Left ventricle myocardium superior (tissue), 1 donor: ENCODE measurements around the gene PCSK7. TPM values are rescaled to one million over a fixed set of nuclear protein-coding genes. Genes with fewer than 3 reads are reported as not detected.
"Not testable (repeated sequence)": the region's sequence is repeated elsewhere in the genome, so short reads cannot be mapped to it uniquely, and the experiment has no call there.

Experiments used
- ATAC-seq: fragments of 200-7000 bp; cut with Tn5 transposase; one replicate; pipeline ENCODE4 v1.9.1; 2020; ENCODE audit warnings: mild to moderate bottlenecking, moderate library complexity
- DNase-seq: peaks from one replicate; pipeline ENCODE4 v3.0.0-alpha.2; 2020
- intact Hi-C: fragments of 100-400 bp; cut with micrococcal nuclease; formaldehyde crosslinking; loops from one replicate; pipeline ENCODE4 v1.11.0; 2022
- total RNA-seq: library from RNA; stranded (reverse); fragmentation: NEBNext Ultra II Directional; extraction: Animal tissue kit (Norgen Biotek cat#: 25700); gene quantifications from one replicate; pipeline ENCODE4 v1.2.1, GENCODE V29; 2021
- donor health status: DM: no; HTN: yes; CAD: no; lungs with severe emphysema.

The PCSK7 gene
- total RNA-seq, 1 donor from 2014 or later, result 21.7 TPM

- DNase-seq, result no peak
- ATAC-seq, result no peak
- intact Hi-C loops, result no loop called here
These were observed 11.9 kb downstream of the PCSK7 start for GRCh38 chr11:117219995-117220394.

GRCh38 chr11:117219455-117219854 is 12.4 kb downstream of the PCSK7 start:
- ATAC-seq, result no peak
- intact Hi-C loops, result no loop called here
- DNase-seq, result no peak

GRCh38 chr11:117219001-117219400 is 12.9 kb downstream of the PCSK7 start:
- intact Hi-C loops, result no loop called here
- DNase-seq (no peak), ATAC-seq (no peak)

- peak; percentile 8 for ATAC-seq
- no peak for DNase-seq
- intact Hi-C loops, result no loop called here
These were observed 13.5 kb downstream of the PCSK7 start for GRCh38 chr11:117218133-117218915.

- DNase-seq (no peak), ATAC-seq (no peak)
- intact Hi-C loops, result no loop called here
These were observed 14.5 kb downstream of the PCSK7 start for GRCh38 chr11:117217141-117218084.

GRCh38 chr11:117214404-117215110 is 17.3 kb downstream of the PCSK7 start:
- intact Hi-C loops, result no loop called here
- ATAC-seq (no peak), DNase-seq (no peak)

- ATAC-seq (no peak), DNase-seq (no peak)
- intact Hi-C loops, result no loop called here
These were observed 19.0 kb downstream of the PCSK7 start for GRCh38 chr11:117212697-117213355.

GRCh38 chr11:117210620-117211019 is 21.3 kb downstream of the PCSK7 start:
- intact Hi-C loops, result no loop called here
- no peak for ATAC-seq
- DNase-seq, result peak; percentile 5

- ATAC-seq, intact Hi-C loops: not testable (repeated sequence)
- peak; percentile 11 for DNase-seq
These were observed 22.3 kb downstream of the PCSK7 start for GRCh38 chr11:117209351-117210125.

- intact Hi-C loops, ATAC-seq: not testable (repeated sequence)
- peak; percentile 41 for DNase-seq
These were observed 23.2 kb downstream of the PCSK7 start for GRCh38 chr11:117208710-117209109.

- ATAC-seq, DNase-seq, intact Hi-C loops: not testable (repeated sequence)
These were observed 24.4 kb downstream of the PCSK7 start for GRCh38 chr11:117207481-117207880.

- DNase-seq (peak; percentile 36), ATAC-seq (peak; percentile 62)
- intact Hi-C loops, result not testable (repeated sequence)
These were observed 25.0 kb downstream of the PCSK7 start for GRCh38 chr11:117206859-117207258.

- intact Hi-C loops, DNase-seq, ATAC-seq: not testable (repeated sequence)
These were observed 25.8 kb downstream of the PCSK7 start for GRCh38 chr11:117206111-117206510.

GRCh38 chr11:117205211-117205818 is 26.6 kb downstream of the PCSK7 start:
- intact Hi-C loops, result no loop called here
- peak; percentile 33 for DNase-seq
- ATAC-seq, result no peak

- DNase-seq (no peak), ATAC-seq (no peak)
- intact Hi-C loops, result no loop called here
These were observed 27.4 kb downstream of the PCSK7 start for GRCh38 chr11:117204283-117205080.

GRCh38 chr11:117203069-117203407 is 28.8 kb downstream of the PCSK7 start:
- ATAC-seq, result no peak
- DNase-seq, result peak; percentile 36
- intact Hi-C loops, result no loop called here
